Ishikawa (cell line): ENCODE data around the gene CSNK1D.

ENCODE experiments used
- CEBPB ChIP-seq: IDR thresholded peaks from 2 replicates; pipeline ENCODE4 v1.6.1; 2012
- CREB1 ChIP-seq: IDR thresholded peaks from 2 replicates; pipeline ENCODE4 v1.6.1; 2012; ENCODE audit warnings: low read depth
- EGR1 ChIP-seq: IDR thresholded peaks from 2 replicates; pipeline ENCODE4 v1.6.1; 2012
- EP300 ChIP-seq: IDR thresholded peaks from 2 replicates; pipeline ENCODE4 v1.6.1; 2012; ENCODE audit warnings: borderline replicate concordance
- FOXM1 ChIP-seq: IDR thresholded peaks from 2 replicates; pipeline ENCODE4 v1.6.1; 2012; ENCODE audit warnings: low read depth, borderline replicate concordance
- NFIC ChIP-seq: IDR thresholded peaks from 2 replicates; pipeline ENCODE4 v1.6.1; 2012
- RAD21 ChIP-seq: IDR thresholded peaks from 2 replicates; pipeline ENCODE4 v1.6.1; 2012; ENCODE audit warnings: low read depth
- REST ChIP-seq: IDR thresholded peaks from 2 replicates; pipeline ENCODE4 v1.6.1; 2012; ENCODE audit warnings: low read depth, mild to moderate bottlenecking
- TAF1 ChIP-seq: IDR thresholded peaks from 2 replicates; pipeline ENCODE4 v1.6.1; 2012; ENCODE audit warnings: low read depth, mild to moderate bottlenecking
- TCF12 ChIP-seq: IDR thresholded peaks from 2 replicates; pipeline ENCODE4 v1.6.1; 2012; ENCODE audit warnings: low read depth
- TEAD4 ChIP-seq: IDR thresholded peaks from 2 replicates; pipeline ENCODE4 v1.6.1; 2012
- USF1 ChIP-seq: IDR thresholded peaks from 2 replicates; pipeline ENCODE4 v1.6.1; 2012
- YY1 ChIP-seq: IDR thresholded peaks from 2 replicates; pipeline ENCODE4 v1.6.1; 2012; ENCODE audit warnings: low read depth
- ZBTB7A ChIP-seq: IDR thresholded peaks from 2 replicates; pipeline ENCODE4 v1.6.1; 2012; ENCODE audit warnings: low read depth
- TF ChIP-seq, protein P1 (sequence below): IDR thresholded peaks from 2 replicates; pipeline ENCODE4 v1.6.1; 2012

CSNK1D gene

GRCh38 chr17:82235775-82236141 is 37.7 kb downstream of the CSNK1D start:
- TF ChIP-seq CEBPB (0 out of 2 replicates have a peak, but pooled peaks have one; percentile 48), USF1 (peak; percentile 1; the same call in 1 of the 2 replicates), NFIC (no peak), CREB1 (peak; percentile 57; the same call in 1 of the 2 replicates)

DNA sequence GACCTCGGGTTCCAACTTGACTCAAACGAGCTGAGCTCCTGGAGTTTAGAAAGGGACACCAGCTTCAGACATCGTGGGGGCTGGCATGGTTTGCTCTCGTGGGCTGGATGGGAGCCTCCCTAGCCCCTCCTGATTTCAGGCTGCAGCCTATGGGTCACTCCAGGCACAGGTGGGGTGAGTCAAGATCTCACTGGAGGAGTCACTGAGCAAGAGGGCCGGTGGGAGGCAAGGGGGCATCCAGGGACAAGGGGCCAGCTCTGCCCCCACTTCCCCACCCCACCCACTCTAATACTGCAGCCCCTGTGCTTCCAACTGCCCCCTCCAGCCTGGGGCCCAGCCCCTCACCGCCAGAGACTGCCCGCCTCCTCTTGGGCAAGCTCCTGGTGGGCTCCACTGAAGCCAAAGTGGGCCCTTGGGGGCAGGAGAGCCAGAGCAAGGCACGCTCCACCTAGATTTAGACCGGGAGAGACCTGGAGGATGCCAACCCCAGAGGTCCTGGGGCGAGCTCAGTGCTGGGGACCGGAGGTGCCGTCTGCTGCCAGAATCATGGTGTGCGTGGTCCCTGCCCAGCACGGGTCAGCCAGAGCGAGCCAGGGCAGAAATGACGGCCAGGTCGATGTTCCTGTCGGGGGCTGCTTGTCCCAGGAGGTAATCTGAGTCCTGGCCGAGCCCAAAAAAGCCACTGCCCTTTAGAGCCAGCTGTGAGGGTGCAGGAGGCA is 38.3 kb downstream of the CSNK1D start:
- TF ChIP-seq ZBTB7A (0 out of 2 replicates have a peak, but pooled peaks have one; percentile 1), FOXM1 (no peak), NFIC (0 out of 2 replicates have a peak, but pooled peaks have one; percentile 19)

DNA sequence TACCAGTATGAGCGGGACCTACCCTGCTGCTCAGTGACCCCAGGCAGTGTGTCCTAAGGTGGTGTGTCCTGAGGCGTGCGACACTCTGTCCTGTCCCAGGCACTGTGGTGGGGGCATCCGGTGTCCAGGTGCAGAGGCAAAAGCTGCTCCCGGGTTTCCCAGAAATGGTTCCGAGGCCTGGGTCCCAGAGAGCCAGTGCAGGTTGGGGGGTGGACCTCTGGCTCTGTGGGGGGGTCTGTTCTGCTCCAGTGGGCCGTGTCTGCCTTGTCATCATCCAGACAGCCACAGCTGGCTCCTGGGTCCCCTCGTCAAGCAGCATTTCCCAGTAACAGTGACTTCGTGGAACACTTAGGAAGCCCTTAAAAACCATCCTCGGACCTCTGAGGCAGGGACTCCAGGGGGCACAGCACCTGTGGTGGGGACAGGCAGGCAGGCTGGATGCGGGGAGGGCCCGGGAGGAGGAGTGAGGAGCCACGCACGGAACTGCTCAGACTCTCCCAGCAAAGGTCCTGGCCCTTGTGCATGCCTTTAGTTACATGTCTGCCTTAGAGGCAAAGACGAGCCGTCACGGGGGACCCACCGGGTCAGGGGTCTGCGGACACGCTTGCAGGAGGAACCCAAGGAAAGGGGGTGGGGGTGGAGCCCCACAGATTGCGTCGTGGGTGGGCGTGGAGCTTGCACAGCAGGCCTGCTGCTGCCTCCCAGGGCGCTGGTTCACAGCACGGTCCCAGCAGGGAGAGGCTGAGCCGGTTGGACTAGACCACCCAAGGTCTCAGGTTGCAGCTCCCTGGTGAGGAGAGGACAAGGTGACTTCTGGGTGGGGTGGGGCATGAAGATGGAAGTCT is 39.1 kb downstream of the CSNK1D start:
- peak; percentile 53 for TF ChIP-seq CREB1
- peak; percentile 81 for TF ChIP-seq YY1
- TF ChIP-seq TEAD4 = peak; percentile 93
- no peak; the same call in 1 of the 2 replicates for TF ChIP-seq TAF1
- TF ChIP-seq, protein P1, sequence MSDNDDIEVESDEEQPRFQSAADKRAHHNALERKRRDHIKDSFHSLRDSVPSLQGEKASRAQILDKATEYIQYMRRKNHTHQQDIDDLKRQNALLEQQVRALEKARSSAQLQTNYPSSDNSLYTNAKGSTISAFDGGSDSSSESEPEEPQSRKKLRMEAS = peak; percentile 92
- peak; percentile 98 for TF ChIP-seq EP300
- peak; percentile 81; the same call in 1 of the 2 replicates for TF ChIP-seq CEBPB
- TF ChIP-seq TCF12 = peak; percentile 99
- peak; percentile 77 for TF ChIP-seq EGR1
- peak; percentile 98 for TF ChIP-seq NFIC
- 0 out of 2 replicates have a peak, but pooled peaks have one; percentile 27 for TF ChIP-seq REST
- TF ChIP-seq ZBTB7A = peak; percentile 92
- peak; percentile 92 for TF ChIP-seq FOXM1
- TF ChIP-seq USF1 = peak; percentile 56; the same call in 1 of the 2 replicates
- TF ChIP-seq RAD21 = peak; percentile 19; the same call in 1 of the 2 replicates

DNA sequence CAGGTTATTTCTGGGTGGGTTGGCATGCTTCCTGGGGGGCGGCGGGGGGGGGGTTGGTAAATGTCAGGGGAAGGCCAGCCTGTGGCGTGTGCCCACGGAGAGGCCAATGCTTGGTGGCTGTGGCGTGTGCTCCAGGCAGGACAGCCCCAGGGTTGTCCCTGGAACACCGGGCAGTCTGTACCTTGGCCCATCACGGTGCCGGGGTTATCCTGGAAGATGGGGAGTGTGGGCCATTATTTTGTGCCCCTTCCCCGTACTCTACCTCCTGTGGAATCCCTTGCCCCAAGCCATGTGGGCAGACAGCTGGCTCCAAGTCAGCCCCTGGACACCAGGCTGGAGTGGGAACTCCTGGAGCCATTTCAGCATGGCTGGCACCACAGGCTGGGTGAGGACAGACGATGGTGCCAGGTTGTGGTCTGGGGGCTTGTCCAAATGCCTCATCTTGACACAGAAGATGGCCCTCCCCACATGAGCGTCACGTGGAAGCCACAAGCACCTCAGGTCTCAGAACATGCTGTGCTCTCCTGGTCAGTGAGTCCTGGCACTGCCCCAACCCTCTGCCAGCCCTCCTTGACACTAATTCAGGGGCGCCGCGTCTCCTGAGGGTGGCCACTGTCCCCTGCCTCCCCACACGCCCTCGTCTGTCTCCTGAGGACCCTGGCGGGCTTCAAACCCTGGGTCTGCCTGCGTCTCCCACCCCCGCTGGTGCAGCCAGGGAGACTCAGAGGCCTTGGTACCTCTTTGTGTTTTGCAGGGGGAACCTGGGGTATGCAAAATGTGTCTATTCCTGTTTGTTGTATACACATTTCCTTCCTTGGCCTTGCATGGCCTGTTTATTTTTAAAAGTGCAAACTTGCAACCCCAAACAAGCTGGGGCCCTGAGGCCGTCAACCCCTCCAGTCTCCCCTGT is 40.4 kb downstream of the CSNK1D start:
- no peak for TF ChIP-seq USF1
- no peak for TF ChIP-seq TCF12
- TF ChIP-seq EGR1 = no peak
- no peak for TF ChIP-seq FOXM1
- TF ChIP-seq REST = no peak

- TF ChIP-seq, protein P1 = no peak
- TF ChIP-seq EGR1 (no peak), TAF1 (no peak), ZBTB7A (no peak), EP300 (no peak)
Measured at GRCh38 chr17:82232322-82232820, 41.1 kb downstream of the CSNK1D start.
